Measurements from ENCODE around the gene ITGB3. TPM values are rescaled to one million over a fixed set of nuclear protein-coding genes. Genes with fewer than 3 reads are reported as not detected.

Gene ITGB3
- total RNA-seq, 4 donors from 2014 or later: 48.6 to 61.5 (median 54.9) TPM

DNA sequence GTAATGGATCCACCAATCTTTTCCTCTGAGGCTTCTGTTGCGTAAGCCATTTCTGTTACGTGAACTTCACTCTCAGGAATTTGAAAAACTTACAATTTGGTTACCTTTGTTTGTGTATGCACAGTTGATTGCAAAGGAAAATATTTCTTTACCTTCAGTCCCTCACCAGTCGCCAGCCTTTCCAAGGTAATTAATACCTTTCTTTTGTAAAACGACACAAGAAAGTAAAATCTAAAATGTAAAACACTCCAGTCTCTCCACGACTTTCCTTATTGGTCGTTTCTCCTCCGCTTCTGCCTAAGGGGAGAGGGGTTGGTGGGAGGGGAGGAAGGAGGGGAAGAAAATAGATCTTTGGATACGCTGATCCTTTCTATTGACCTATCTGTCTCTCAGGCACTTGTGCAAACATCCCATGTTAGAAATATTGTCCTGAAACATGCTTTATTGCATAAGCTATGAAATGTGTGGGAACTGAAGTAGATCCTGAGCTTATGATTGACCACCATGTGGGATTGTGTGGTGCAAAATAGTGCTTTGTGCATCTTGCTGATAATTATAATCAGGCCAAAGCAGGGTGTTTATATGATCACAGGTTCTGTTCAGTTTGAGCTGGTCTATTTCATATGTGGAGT is 37.7 kb downstream of the ITGB3 start:
- intact Hi-C loops (cut with DNase I): no loop called here
- Histone ChIP-seq H3K4me3 (no peak overlapping the region), H3K27me3 (no peaks in the 10 kb centered on the region), H3K36me3 (peaks cover 15 to 61% (median 47%) of the 10 kb centered on the region in 4 donors), H3K27ac (replicated peaks in 1 of 4) (no peak overlapping the region), H3K9me3 (no peaks in the 10 kb centered on the region), H3K4me1 (peaks cover 8 to 27% (median 24%) of the 10 kb centered on the region in 4 donors)
- TF ChIP-seq POLR2A (IDR thresholded peaks at IDR 0.05; ENCODE audit: low read depth) (no peak), POLR2AphosphoS5 (IDR thresholded peaks at IDR 0.05) (no peak), CTCF (IDR thresholded peaks at IDR 0.05) (no peak)
- no peak for DNase-seq (ENCODE audit: extremely low spot score)
- WGBS: 83% methylated on average over 8 of the region's 8 CpGs

- intact Hi-C loops (cut with DNase I): no loop called here
- Histone ChIP-seq H3K27me3 (no peaks in the 10 kb centered on the region), H3K9me3 (no peaks in the 10 kb centered on the region), H3K4me3 (no peak overlapping the region), H3K4me1 (peaks cover 8 to 29% (median 27%) of the 10 kb centered on the region in 4 donors), H3K36me3 (peaks cover 15 to 52% (median 39%) of the 10 kb centered on the region in 4 donors), H3K27ac (replicated peaks in 1 of 4) (no peak overlapping the region)
- no peak for DNase-seq (ENCODE audit: extremely low spot score)
- 87% methylated on average over 3 of the region's 14 CpGs for WGBS
- TF ChIP-seq POLR2A (IDR thresholded peaks at IDR 0.05; ENCODE audit: low read depth) (no peak), EP300 (IDR thresholded peaks at IDR 0.05) (no peak), CTCF (IDR thresholded peaks at IDR 0.05) (no peak), POLR2AphosphoS5 (IDR thresholded peaks at IDR 0.05) (no peak)
Measured at GRCh38 chr17:47292206-47292605, 38.6 kb downstream of the ITGB3 start.

DNA sequence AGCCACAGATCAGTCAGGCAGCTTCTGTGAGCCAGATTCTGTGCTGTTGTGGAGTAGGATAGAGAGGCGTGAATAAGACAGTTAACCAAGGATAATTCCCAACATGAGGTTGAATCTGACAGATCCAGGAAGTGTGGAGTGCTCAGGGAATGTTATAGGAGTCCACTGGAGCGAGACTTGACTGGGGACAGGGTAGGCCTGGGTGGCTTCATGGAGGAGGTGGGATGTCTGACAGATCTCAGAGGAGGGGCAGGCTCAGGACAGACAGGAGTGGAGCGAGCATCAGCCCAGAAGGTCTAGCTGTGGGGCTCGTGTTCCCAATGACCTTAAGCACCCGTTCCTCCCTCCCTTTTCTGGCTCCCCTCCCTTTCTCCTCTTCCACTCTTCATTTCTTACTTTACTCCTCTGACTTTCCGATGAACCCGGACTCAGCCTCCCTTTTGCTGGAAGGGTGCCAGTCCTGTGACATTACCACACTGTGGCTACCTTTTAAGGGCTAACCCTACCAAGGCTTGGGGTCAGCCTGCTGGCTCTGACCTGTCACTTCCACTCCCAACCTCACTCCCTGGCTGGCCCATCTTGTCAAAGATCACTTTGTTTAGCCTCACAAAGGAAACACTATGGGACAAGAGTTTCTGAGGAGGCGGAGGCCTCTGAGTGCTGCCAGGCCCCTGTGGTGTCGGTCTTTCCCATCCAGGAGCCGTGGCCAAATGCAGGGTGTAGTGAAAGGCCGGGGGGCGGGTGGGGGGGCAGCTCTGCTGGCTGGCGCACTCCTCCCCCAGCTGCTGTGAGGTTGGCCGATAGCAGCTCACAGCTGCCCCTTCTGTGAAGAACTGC is 41.6 kb downstream of the ITGB3 start:
- 64% methylated on average over 14 of the region's 14 CpGs for WGBS
- intact Hi-C loops (cut with DNase I): no loop called here
- Histone ChIP-seq H3K4me1 (peaks cover 8 to 50% (median 44%) of the 10 kb centered on the region in 4 donors), H3K9me3 (no peaks in the 10 kb centered on the region), H3K36me3 (peaks cover 13 to 45% (median 28%) of the 10 kb centered on the region in 4 donors), H3K27me3 (no peaks in the 10 kb centered on the region), H3K4me3 (no peak overlapping the region), H3K27ac (replicated peaks in 1 of 4) (peak overlapping the region; percentile 56 to 66 (median 58))
- DNase-seq (ENCODE audit: extremely low spot score): no peak
- no peak for TF ChIP-seq POLR2A (IDR thresholded peaks at IDR 0.05; ENCODE audit: low read depth)
- TF ChIP-seq CTCF (IDR thresholded peaks at IDR 0.05): no peak
- TF ChIP-seq POLR2AphosphoS5 (IDR thresholded peaks at IDR 0.05): no peak
- TF ChIP-seq EP300 (IDR thresholded peaks at IDR 0.05): no peak

DNA sequence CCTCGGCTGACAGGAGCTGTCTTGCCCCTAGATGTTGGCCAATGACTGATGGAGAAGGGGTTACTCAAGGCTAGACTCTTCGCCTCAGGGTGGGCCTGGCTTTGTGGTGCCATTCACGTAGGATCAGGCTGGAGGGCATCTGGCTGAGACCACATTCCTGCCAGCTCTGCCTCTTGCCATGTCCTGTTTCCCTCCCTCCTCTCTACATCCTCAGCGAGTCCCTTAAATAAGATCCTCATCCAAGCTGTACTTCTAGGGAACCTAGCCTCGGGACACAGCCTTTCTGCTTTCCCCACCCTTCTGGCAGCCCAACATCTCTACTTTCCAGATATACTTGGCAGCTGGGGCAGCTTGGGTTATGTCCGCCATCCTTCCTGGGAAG is 42.2 kb downstream of the ITGB3 start:
- H3K4me3 ChIP-seq: no peak overlapping the region
- intact Hi-C loops (cut with DNase I): no loop called here
- H3K27me3 ChIP-seq: no peaks in the 10 kb centered on the region
- TF ChIP-seq POLR2AphosphoS5 (IDR thresholded peaks at IDR 0.05) (no peak), POLR2A (IDR thresholded peaks at IDR 0.05; ENCODE audit: low read depth) (no peak), CTCF (IDR thresholded peaks at IDR 0.05) (no peak), EP300 (IDR thresholded peaks at IDR 0.05) (no peak)
- H3K4me1 ChIP-seq: peaks cover 8 to 50% (median 44%) of the 10 kb centered on the region in 4 donors
- H3K27ac ChIP-seq (replicated peaks in 1 of 4): peak overlapping the region; percentile 56 to 66 (median 58)
- 77% methylated on average over 6 of the region's 6 CpGs for WGBS
- no peak for DNase-seq (ENCODE audit: extremely low spot score)
- peaks cover 19 to 45% (median 30%) of the 10 kb centered on the region in 4 donors for H3K36me3 ChIP-seq
- no peaks in the 10 kb centered on the region for H3K9me3 ChIP-seq

Data from esophagus muscularis mucosa (tissue), 4 donors.